Stimulated activated CD4-positive, alpha-beta T cell treated with anti-CD3 and anti-CD28 coated beads, Interleukin-15, amount 100 ng/mL, for 48 hours (primary cell): Measurements from ENCODE around the gene EPHA3.

Experiments
- DNase-seq, 2 donors: peaks; one replicate each; pipeline ENCODE4 v3.0.0-alpha.2; 2020; ENCODE audit warnings: low read depth in 2 of 2

The EPHA3 gene

GRCh38 chr3:89446593-89446992, 339.2 kb downstream of the EPHA3 start:
- DNase-seq: no peak

GRCh38 chr3:89447243-89447642, 339.8 kb downstream of the EPHA3 start:
- no peak for DNase-seq

GRCh38 chr3:89449086-89449485, 341.7 kb downstream of the EPHA3 start:
- no peak for DNase-seq

GRCh38 chr3:89452066-89452465, 344.6 kb downstream of the EPHA3 start:
- DNase-seq: no peak

- DNase-seq: no peak
These were observed 347.8 kb downstream of the EPHA3 start for GRCh38 chr3:89455240-89455639.

GRCh38 chr3:89467898-89468363, 360.5 kb downstream of the EPHA3 start:
- DNase-seq: no peak

- no peak for DNase-seq
These were observed 364.7 kb downstream of the EPHA3 start for GRCh38 chr3:89472101-89472500.

- DNase-seq: no peak
These were observed 367.1 kb downstream of the EPHA3 start for GRCh38 chr3:89474333-89475130.

- no peak for DNase-seq
These were observed 381.6 kb downstream of the EPHA3 start for GRCh38 chr3:89488800-89489580.

- DNase-seq: no peak
These were observed 382.7 kb downstream of the EPHA3 start for GRCh38 chr3:89490129-89490528.

GRCh38 chr3:89494734-89495133, 387.3 kb downstream of the EPHA3 start:
- DNase-seq: no peak

- DNase-seq: no peak
These were observed 396.5 kb downstream of the EPHA3 start for GRCh38 chr3:89503891-89504391.

- DNase-seq: no peak
These were observed 397.0 kb downstream of the EPHA3 start for GRCh38 chr3:89504432-89504831.

GRCh38 chr3:89506462-89507103, 399.2 kb downstream of the EPHA3 start:
- no peak for DNase-seq

- DNase-seq: no peak
These were observed 413.9 kb downstream of the EPHA3 start for GRCh38 chr3:89521328-89521727.

- DNase-seq: no peak
These were observed 414.7 kb downstream of the EPHA3 start for GRCh38 chr3:89522155-89522554.

- DNase-seq: no peak
These were observed 418.2 kb downstream of the EPHA3 start for GRCh38 chr3:89525609-89526008.

GRCh38 chr3:89527736-89528305, 420.4 kb downstream of the EPHA3 start:
- DNase-seq: no peak
